Activated CD8-positive, alpha-beta T cell treated with anti-CD3 and anti-CD28 coated beads, Interleukin-2, amount 10 ng/mL, durations not matched to agents 7 days and 5 days (primary cell): ENCODE measurements around the gene LIN9. TPM values are rescaled to one million over a fixed set of nuclear protein-coding genes. Genes with fewer than 3 reads are reported as not detected.
"Not testable (repeated sequence)": the region's sequence is repeated elsewhere in the genome, so short reads cannot be mapped to it uniquely, and the experiment has no call there.

Experiments used
- ATAC-seq: fragments of 150-1000 bp; cut with Tn5 transposase; one replicate; pipeline ENCODE4 v1.10.0; 2021; ENCODE audit warnings: moderate library complexity
- CTCF ChIA-PET: fragments of 350-600 bp; sonication (Branson Sonifier 250); formaldehyde crosslinking; loops from one replicate; lab custom pipeline; 2021; ENCODE audit warnings: antibody characterized with exemption; lab: Charles Lee
- POLR2A ChIA-PET: fragments of 350-600 bp; sonication (Branson Sonifier 250); formaldehyde crosslinking; loops from one replicate; lab custom pipeline; 2021; ENCODE audit warnings: antibody characterized with exemption; lab: Charles Lee
- DNase-seq: peaks from one replicate; pipeline ENCODE4 v3.0.0-alpha.2; 2020
- H3K27ac Mint-ChIP-seq: one replicate; pipeline ENCODE4 v1.8.0; 2021; ENCODE audit warnings: mild to moderate bottlenecking, mixed read lengths
- H3K27me3 Mint-ChIP-seq: one replicate; pipeline ENCODE4 v1.8.0; 2021; ENCODE audit warnings: low read depth, mixed read lengths
- H3K36me3 Mint-ChIP-seq: one replicate; pipeline ENCODE4 v1.8.0; 2021; ENCODE audit warnings: low read depth, mixed read lengths
- H3K4me1 Mint-ChIP-seq: one replicate; pipeline ENCODE4 v1.8.0; 2021; ENCODE audit warnings: low read depth, mixed read lengths
- H3K4me3 Mint-ChIP-seq: one replicate; pipeline ENCODE4 v1.8.0; 2021; ENCODE audit warnings: mild to moderate bottlenecking, mixed read lengths
- H3K9me3 Mint-ChIP-seq: one replicate; pipeline ENCODE4 v1.8.0; 2022; ENCODE audit warnings: mixed read lengths; ENCODE audit not compliant: insufficient read depth
- total RNA-seq, 2 experiments: library from RNA; stranded (reverse); gene quantifications; one replicate each; pipeline ENCODE4 v1.2.3, GENCODE V29; 2021

The LIN9 gene
- total RNA-seq, 2 experiments from 2014 or later, result 13.3 to 14.9 TPM

GRCh38 chr1:226209307-226210059, 99.5 kb downstream of the LIN9 start:
- H3K27me3 Mint-ChIP-seq, result no peaks in the 10 kb centered on the region
- no peaks in the 10 kb centered on the region for H3K4me1 Mint-ChIP-seq
- no peaks in the 10 kb centered on the region for H3K36me3 Mint-ChIP-seq
- no peak for ATAC-seq
- no peaks in the 10 kb centered on the region for H3K9me3 Mint-ChIP-seq
- DNase-seq, result no peak
- H3K4me3 Mint-ChIP-seq, result no peak overlapping the region
- ChIA-PET POLR2A (no interaction called here), CTCF (interaction anchor here (1.1 kb wide), 1 partner anchor 11 kb away, joined by 4 read pairs; no protein-coding TSS in a partner anchor)
- H3K27ac Mint-ChIP-seq, result no peak overlapping the region

- DNase-seq (no peak), ATAC-seq (no peak)
- H3K27me3 Mint-ChIP-seq, result peaks cover 6% of the 10 kb centered on the region
- POLR2A ChIA-PET, result no interaction called here
- CTCF ChIA-PET, result interaction anchor here (1.8 to 2.0 kb wide), 2 partner anchors 10 to 82 kb away, joined by 4 to 9 read pairs; no protein-coding TSS in a partner anchor
- no peak overlapping the region for H3K27ac Mint-ChIP-seq
- H3K4me1 Mint-ChIP-seq, result no peaks in the 10 kb centered on the region
- no peaks in the 10 kb centered on the region for H3K36me3 Mint-ChIP-seq
- H3K9me3 Mint-ChIP-seq, result no peaks in the 10 kb centered on the region
- no peak overlapping the region for H3K4me3 Mint-ChIP-seq
These were observed 101.9 kb downstream of the LIN9 start for GRCh38 chr1:226207048-226207447.

DNA sequence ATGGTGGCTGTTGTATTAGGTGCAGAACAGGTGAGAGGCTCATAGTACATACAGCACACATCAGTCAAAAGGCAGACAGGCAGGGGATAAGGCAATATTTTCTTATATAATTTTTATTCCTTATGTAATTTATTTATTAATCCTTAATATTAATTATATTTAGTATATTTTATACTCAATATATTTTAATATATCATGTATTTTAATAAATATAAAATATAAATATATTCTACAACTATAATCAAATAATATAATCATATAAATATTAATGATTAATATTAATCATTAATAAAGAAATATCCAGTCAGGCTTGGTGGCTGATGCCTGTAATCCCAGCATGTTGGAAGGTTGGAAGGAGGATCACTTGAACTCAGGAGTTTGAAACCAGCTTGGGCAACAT, 104.8 kb downstream of the LIN9 start:
- Mint-ChIP-seq H3K4me1 (no peaks in the 10 kb centered on the region), H3K4me3 (no peak overlapping the region), H3K9me3 (no peaks in the 10 kb centered on the region), H3K27me3 (peaks cover 11% of the 10 kb centered on the region), H3K36me3 (no peaks in the 10 kb centered on the region), H3K27ac (no peak overlapping the region)
- DNase-seq, result no peak
- no peak for ATAC-seq
- ChIA-PET POLR2A (no interaction called here), CTCF (no interaction called here)

DNA sequence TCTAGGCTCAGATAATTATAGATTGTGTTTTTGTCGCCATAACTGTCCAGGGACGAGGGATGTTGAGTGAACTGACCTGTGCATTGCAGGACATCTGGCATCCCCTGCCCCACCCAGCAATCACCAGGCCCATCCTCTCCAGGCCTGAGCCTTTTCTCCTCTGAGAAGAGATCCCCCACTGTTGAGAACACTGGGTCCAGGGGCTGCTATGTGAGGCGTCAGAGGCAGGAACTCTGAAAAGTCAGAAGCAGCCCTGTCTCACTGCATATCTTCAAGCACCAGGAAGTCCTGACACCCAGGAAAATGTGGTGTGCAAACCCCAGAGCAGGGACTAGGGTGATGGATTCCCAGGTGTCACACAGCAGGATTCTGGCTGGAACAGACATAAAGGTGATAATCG, 105.3 kb downstream of the LIN9 start:
- Mint-ChIP-seq H3K27ac (no peak overlapping the region), H3K27me3 (peaks cover 11% of the 10 kb centered on the region), H3K4me1 (no peaks in the 10 kb centered on the region), H3K36me3 (no peaks in the 10 kb centered on the region), H3K4me3 (no peak overlapping the region), H3K9me3 (no peaks in the 10 kb centered on the region)
- CTCF ChIA-PET, result interaction anchor here (0.8 to 10.2 kb wide), 2 partner anchors 78 to 129 kb away, joined by 3 to 208 read pairs; no protein-coding TSS in a partner anchor
- DNase-seq (no peak), ATAC-seq (no peak)
- POLR2A ChIA-PET, result no interaction called here

DNA sequence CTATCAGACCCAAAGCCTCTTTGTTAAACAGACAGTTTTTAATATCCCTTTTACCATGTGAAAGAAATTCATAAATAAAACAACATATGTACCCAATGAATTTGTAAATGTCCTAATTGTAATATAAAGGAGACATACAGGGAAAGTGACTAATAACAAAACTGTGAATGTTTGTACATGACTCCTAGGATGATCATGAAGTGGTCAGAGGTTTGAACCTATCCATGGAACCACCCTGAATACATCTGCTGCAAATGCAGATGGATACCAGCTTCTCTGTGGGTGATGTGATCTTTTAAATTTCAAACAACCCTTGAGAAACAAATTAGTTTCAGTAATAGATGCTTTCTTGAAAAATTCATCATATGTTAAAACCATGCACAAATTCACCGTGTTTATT, 105.7 kb downstream of the LIN9 start:
- H3K4me1 Mint-ChIP-seq, result no peaks in the 10 kb centered on the region
- ChIA-PET POLR2A (no interaction called here), CTCF (interaction anchor here (0.7 to 10.2 kb wide), 4 partner anchors 40 to 130 kb away, joined by 3 to 208 read pairs (median 3); no protein-coding TSS in a partner anchor)
- no peak overlapping the region for H3K27ac Mint-ChIP-seq
- H3K4me3 Mint-ChIP-seq, result no peak overlapping the region
- DNase-seq (no peak), ATAC-seq (no peak)
- H3K27me3 Mint-ChIP-seq, result peaks cover 11% of the 10 kb centered on the region
- no peaks in the 10 kb centered on the region for H3K9me3 Mint-ChIP-seq
- H3K36me3 Mint-ChIP-seq, result no peaks in the 10 kb centered on the region

DNA sequence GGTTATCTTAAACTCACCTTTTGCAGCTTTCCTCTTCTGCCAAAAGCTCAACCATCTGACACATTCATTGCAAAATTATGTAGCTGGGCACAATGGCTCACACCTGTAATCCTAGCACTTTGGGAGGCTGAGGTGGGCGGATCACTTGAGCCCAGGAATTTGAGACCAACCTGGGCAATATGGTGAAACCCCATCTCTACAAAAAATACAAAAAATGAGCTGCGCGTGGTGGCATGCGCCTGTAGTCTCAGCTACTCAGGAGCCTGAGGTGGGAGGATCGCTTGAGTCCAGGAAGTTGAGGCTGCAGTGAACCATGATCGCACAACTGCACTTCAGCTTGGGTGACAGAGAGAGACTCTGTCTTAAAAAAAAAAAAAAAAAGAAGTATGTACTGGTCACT, 106.3 kb downstream of the LIN9 start:
- H3K9me3 Mint-ChIP-seq, H3K4me1 Mint-ChIP-seq, H3K36me3 Mint-ChIP-seq, DNase-seq, H3K4me3 Mint-ChIP-seq, ATAC-seq, H3K27ac Mint-ChIP-seq, POLR2A ChIA-PET: not testable (repeated sequence)
- CTCF ChIA-PET, result interaction anchor here (0.7 to 10.2 kb wide), 5 partner anchors 39 to 130 kb away, joined by 3 to 208 read pairs (median 3); no protein-coding TSS in a partner anchor
- peaks cover 11% of the 10 kb centered on the region for H3K27me3 Mint-ChIP-seq

DNA sequence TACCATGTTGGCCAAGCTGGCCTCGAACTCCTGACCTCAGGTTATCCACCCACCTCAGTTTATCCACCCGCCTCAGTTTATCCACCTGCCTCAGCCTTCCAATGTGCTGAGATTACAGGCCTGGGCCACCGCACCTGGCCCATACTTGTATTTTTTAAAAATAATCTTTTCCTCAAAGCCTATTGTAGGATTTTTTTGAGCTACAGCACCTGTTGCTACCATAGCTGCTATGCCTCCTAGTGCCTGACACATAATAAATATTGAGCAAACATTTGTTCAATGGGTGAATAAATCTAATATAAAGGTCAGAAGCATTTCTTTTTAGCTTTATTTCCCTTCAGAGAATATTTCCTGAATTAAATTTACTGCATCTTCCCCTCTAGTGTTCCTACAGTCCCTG, 106.7 kb downstream of the LIN9 start:
- Mint-ChIP-seq H3K27me3 (peaks cover 11% of the 10 kb centered on the region), H3K4me3 (no peak overlapping the region), H3K36me3 (no peaks in the 10 kb centered on the region), H3K27ac (no peak overlapping the region), H3K4me1 (no peaks in the 10 kb centered on the region), H3K9me3 (no peaks in the 10 kb centered on the region)
- ChIA-PET CTCF (interaction anchor here (0.7 to 10.2 kb wide), 4 partner anchors 39 to 130 kb away, joined by 3 to 208 read pairs (median 16); no protein-coding TSS in a partner anchor), POLR2A (no interaction called here)
- no peak for ATAC-seq
- no peak for DNase-seq

GRCh38 chr1:226201029-226201593, 107.9 kb downstream of the LIN9 start:
- Mint-ChIP-seq H3K27me3 (peaks cover 11% of the 10 kb centered on the region), H3K4me1 (peaks cover 2% of the 10 kb centered on the region), H3K4me3 (no peak overlapping the region), H3K27ac (no peak overlapping the region), H3K36me3 (no peaks in the 10 kb centered on the region), H3K9me3 (no peaks in the 10 kb centered on the region)
- POLR2A ChIA-PET, result interaction anchor here (0.6 kb wide), 2 partner anchors 143 to 188 kb away, joined by 3 read pairs; no protein-coding TSS in a partner anchor
- ATAC-seq, result peak; percentile 44
- no peak for DNase-seq
- CTCF ChIA-PET, result interaction anchor here (0.8 to 10.2 kb wide), 11 partner anchors 11 to 1215 kb away, joined by 3 to 208 read pairs (median 3); partner anchors contain the start of gene LIN9

DNA sequence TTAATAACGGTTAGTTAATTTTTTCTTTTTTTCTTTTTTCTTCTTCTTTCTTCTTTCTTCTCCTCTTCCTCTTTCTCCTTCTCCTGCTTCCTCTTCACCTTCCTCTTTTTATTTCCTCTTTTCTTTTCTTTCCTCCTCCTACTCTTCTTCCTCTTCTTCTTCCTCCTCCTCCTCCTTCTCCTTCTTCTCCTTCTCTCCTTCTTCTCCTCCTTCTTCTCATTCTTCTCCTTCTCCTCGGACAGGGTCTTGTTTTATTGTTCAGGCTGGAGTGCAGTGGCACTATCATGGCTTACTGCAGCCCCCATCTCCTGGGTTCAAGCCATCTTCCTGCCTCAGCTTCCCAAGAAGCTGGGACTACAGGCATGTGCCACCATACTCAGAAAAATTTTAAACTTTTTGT, 109.0 kb downstream of the LIN9 start:
- H3K27me3 Mint-ChIP-seq, result peaks cover 11% of the 10 kb centered on the region
- no peaks in the 10 kb centered on the region for H3K36me3 Mint-ChIP-seq
- H3K4me1 Mint-ChIP-seq, result peaks cover 2% of the 10 kb centered on the region
- ATAC-seq (no peak), DNase-seq (no peak)
- ChIA-PET POLR2A (no interaction called here), CTCF (interaction anchor here (0.8 to 10.2 kb wide), 8 partner anchors 10 to 135 kb away, joined by 3 to 208 read pairs (median 3); partner anchors contain the start of gene LIN9)
- H3K4me3 Mint-ChIP-seq, result no peak overlapping the region
- no peak overlapping the region for H3K27ac Mint-ChIP-seq
- no peaks in the 10 kb centered on the region for H3K9me3 Mint-ChIP-seq

GRCh38 chr1:226195144-226195543, 113.8 kb downstream of the LIN9 start:
- DNase-seq (no peak), ATAC-seq (no peak)
- H3K4me3 Mint-ChIP-seq, result no peak overlapping the region
- peaks cover 3% of the 10 kb centered on the region for H3K27me3 Mint-ChIP-seq
- no peaks in the 10 kb centered on the region for H3K9me3 Mint-ChIP-seq
- no peaks in the 10 kb centered on the region for H3K36me3 Mint-ChIP-seq
- no peak overlapping the region for H3K27ac Mint-ChIP-seq
- POLR2A ChIA-PET, result no interaction called here
- peaks cover 2% of the 10 kb centered on the region for H3K4me1 Mint-ChIP-seq
- CTCF ChIA-PET, result interaction anchor here (10.2 kb wide), 1 partner anchor 69 kb away, joined by 208 read pairs; no protein-coding TSS in a partner anchor

- no peak overlapping the region for H3K27ac Mint-ChIP-seq
- no peak for DNase-seq
- POLR2A ChIA-PET, result interaction anchor here (1.0 kb wide), 1 partner anchor 67 kb away, joined by 3 read pairs; no protein-coding TSS in a partner anchor
- H3K36me3 Mint-ChIP-seq, result peaks cover 11% of the 10 kb centered on the region
- CTCF ChIA-PET, result interaction anchor here (1.0 kb wide), 1 partner anchor 62 kb away, joined by 3 read pairs; no protein-coding TSS in a partner anchor
- H3K4me3 Mint-ChIP-seq, result peak overlapping the region; percentile 87
- H3K4me1 Mint-ChIP-seq, result peaks cover 25% of the 10 kb centered on the region
- no peaks in the 10 kb centered on the region for H3K9me3 Mint-ChIP-seq
- no peaks in the 10 kb centered on the region for H3K27me3 Mint-ChIP-seq
- ATAC-seq, result no peak
These were observed 121.6 kb downstream of the LIN9 start for GRCh38 chr1:226187380-226187779.
